ENCODE data around the gene HAUS7. TPM values are rescaled to one million over a fixed set of nuclear protein-coding genes. Genes with fewer than 3 reads are reported as not detected.

HAUS7 gene
- total and polyA plus RNA-seq, 7 donors: 15.0 to 37.8 (median 23.9) TPM

DNA sequence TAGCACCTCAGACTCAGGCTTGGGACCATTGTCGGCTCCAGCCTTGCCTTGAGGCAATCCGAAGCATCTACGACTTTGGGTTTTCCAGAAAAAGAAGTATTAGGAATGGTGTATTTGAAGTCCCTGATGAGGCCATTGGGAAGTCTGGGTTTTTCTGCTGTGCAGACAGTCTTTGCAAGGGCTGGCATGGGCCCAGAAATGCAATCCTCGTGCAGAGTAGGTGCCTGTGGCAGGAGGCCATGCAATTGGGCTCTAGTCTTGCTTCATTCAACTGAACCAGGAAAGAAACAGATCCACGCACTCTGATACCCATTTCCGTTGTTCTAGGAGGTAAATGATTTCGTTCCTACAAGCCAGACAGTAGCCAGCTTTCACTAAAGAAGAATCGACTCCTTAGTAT lies 46.7 kb downstream of the HAUS7 start:
- 89 to 92% methylated on average over 8 of the region's 8 CpGs for WGBS, 2 donors
- no peaks in the 10 kb centered on the region for H3K27me3 ChIP-seq
- no peak overlapping the region for H3K27ac ChIP-seq
- no peak overlapping the region for H3K4me3 ChIP-seq
- TF ChIP-seq, protein P1, sequence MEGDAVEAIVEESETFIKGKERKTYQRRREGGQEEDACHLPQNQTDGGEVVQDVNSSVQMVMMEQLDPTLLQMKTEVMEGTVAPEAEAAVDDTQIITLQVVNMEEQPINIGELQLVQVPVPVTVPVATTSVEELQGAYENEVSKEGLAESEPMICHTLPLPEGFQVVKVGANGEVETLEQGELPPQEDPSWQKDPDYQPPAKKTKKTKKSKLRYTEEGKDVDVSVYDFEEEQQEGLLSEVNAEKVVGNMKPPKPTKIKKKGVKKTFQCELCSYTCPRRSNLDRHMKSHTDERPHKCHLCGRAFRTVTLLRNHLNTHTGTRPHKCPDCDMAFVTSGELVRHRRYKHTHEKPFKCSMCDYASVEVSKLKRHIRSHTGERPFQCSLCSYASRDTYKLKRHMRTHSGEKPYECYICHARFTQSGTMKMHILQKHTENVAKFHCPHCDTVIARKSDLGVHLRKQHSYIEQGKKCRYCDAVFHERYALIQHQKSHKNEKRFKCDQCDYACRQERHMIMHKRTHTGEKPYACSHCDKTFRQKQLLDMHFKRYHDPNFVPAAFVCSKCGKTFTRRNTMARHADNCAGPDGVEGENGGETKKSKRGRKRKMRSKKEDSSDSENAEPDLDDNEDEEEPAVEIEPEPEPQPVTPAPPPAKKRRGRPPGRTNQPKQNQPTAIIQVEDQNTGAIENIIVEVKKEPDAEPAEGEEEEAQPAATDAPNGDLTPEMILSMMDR (IDR thresholded peaks at IDR 0.05): no peak
- TF ChIP-seq EP300 (IDR thresholded peaks at IDR 0.05) (no peak), POLR2A (IDR thresholded peaks at IDR 0.05) (no peak), POLR2AphosphoS5 (IDR thresholded peaks at IDR 0.05) (no peak)
- H3K9me3 ChIP-seq: no peaks in the 10 kb centered on the region
- DNase-seq: no peak
- intact Hi-C loops (cut with DNase I): no loop called here
- no peaks in the 10 kb centered on the region for H3K36me3 ChIP-seq
- no peaks in the 10 kb centered on the region for H3K4me1 ChIP-seq

DNA sequence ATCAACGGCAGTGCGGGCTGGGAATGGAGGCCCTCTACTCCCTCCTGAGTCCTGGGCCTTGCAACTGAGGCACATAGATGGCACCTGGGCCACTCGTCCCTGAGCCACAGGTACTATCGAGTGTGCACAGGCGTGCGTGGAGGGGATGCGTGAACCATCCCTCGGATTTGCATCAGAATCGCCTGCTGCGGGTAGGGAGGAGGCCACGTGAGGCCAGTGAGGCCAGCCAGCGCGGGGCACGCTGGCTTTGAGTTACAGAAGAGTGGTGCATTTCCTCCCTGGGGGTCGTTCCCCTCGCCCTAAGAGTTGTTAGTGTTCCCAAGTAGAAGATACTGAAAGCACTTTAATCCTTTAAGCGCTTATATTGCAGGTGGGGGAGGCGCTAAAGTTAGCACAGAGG lies 48.5 kb downstream of the HAUS7 start:
- Histone ChIP-seq H3K27ac (no peak overlapping the region), H3K4me3 (no peak overlapping the region), H3K27me3 (no peaks in the 10 kb centered on the region), H3K4me1 (no peaks in the 10 kb centered on the region), H3K9me3 (no peaks in the 10 kb centered on the region), H3K36me3 (no peaks in the 10 kb centered on the region)
- no peak for DNase-seq
- intact Hi-C loops (cut with DNase I): no loop called here
- TF ChIP-seq, protein P1 (IDR thresholded peaks at IDR 0.05): no peak
- no peak for TF ChIP-seq EP300 (IDR thresholded peaks at IDR 0.05)
- TF ChIP-seq POLR2A (IDR thresholded peaks at IDR 0.05): no peak
- TF ChIP-seq POLR2AphosphoS5 (IDR thresholded peaks at IDR 0.05): no peak
- 87 to 91% methylated on average over 18 of the region's 18 CpGs for WGBS, 2 donors

DNA sequence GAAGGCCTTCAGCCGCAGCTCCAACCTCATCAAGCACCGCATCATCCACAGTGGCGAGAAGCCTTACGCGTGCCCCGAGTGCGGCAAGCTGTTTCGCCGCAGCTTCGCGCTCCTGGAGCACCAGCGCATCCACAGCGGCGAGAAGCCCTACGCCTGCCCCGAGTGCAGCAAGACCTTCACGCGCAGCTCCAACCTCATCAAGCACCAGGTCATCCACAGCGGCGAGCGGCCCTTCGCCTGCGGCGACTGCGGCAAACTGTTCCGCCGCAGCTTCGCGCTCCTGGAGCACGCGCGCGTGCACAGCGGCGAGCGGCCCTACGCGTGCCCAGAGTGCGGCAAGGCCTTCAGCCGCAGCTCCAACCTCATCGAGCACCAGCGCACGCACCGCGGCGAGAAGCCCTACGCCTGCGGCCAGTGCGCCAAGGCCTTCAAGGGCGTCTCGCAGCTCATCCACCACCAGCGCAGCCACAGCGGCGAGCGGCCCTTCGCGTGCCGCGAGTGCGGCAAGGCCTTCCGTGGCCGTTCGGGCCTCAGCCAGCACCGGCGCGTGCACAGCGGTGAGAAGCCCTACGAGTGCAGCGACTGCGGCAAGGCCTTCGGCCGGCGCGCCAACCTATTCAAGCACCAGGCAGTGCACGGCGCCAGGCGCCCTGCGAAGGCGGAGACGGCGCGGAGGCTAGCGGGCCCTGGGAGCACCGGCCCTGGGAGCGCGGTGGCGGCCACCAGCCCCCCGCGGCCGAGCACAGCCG lies 49.4 kb downstream of the HAUS7 start:
- DNase-seq: no peak
- WGBS, 2 donors: 94 to 97% methylated on average over 91 of the region's 91 CpGs

DNA sequence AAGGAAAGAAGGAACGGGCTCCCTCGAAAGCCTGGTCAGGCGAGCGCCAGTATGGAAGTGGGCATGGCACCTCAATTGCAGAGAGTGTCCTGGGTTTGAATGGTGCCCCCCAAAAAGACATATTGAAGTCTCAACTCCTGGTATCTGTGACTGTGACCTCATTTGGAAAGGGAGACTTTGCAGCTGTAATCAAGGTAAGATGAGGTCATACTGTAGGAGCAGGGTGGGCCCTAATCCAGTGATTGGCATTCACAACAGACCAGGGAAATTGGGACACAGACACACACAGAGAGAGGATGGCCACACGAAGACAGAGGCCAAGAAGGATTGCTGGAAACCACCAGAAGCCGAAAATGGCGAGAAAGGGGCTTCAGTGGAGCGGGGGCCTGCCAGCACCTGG lies 52.7 kb downstream of the HAUS7 start:
- 91 to 92% methylated on average over 8 of the region's 8 CpGs for WGBS, 2 donors
- H3K9me3 ChIP-seq: no peaks in the 10 kb centered on the region
- no peak overlapping the region for H3K4me3 ChIP-seq
- DNase-seq: no peak
- TF ChIP-seq EP300 (IDR thresholded peaks at IDR 0.05) (no peak), POLR2AphosphoS5 (IDR thresholded peaks at IDR 0.05) (no peak), POLR2A (IDR thresholded peaks at IDR 0.05) (no peak)
- peaks cover 0 to 2% (median 0%) of the 10 kb centered on the region in 4 donors for H3K4me1 ChIP-seq
- intact Hi-C loops (cut with DNase I): no loop called here
- no peaks in the 10 kb centered on the region for H3K36me3 ChIP-seq
- no peaks in the 10 kb centered on the region for H3K27me3 ChIP-seq
- no peak overlapping the region for H3K27ac ChIP-seq

More for the DNA sequence above, 49.4 kb downstream of the HAUS7 start:
- no peaks in the 10 kb centered on the region for H3K27me3 ChIP-seq
- H3K9me3 ChIP-seq: no peaks in the 10 kb centered on the region
- H3K27ac ChIP-seq: no peak overlapping the region
- intact Hi-C loops (cut with DNase I): no loop called here
- no peak overlapping the region for H3K4me3 ChIP-seq
- TF ChIP-seq POLR2A (IDR thresholded peaks at IDR 0.05): no peak
- no peak for TF ChIP-seq POLR2AphosphoS5 (IDR thresholded peaks at IDR 0.05)
- TF ChIP-seq, protein P1 (IDR thresholded peaks at IDR 0.05): no peak
- no peak for TF ChIP-seq EP300 (IDR thresholded peaks at IDR 0.05)
- no peaks in the 10 kb centered on the region for H3K36me3 ChIP-seq
- no peaks in the 10 kb centered on the region for H3K4me1 ChIP-seq

DNA sequence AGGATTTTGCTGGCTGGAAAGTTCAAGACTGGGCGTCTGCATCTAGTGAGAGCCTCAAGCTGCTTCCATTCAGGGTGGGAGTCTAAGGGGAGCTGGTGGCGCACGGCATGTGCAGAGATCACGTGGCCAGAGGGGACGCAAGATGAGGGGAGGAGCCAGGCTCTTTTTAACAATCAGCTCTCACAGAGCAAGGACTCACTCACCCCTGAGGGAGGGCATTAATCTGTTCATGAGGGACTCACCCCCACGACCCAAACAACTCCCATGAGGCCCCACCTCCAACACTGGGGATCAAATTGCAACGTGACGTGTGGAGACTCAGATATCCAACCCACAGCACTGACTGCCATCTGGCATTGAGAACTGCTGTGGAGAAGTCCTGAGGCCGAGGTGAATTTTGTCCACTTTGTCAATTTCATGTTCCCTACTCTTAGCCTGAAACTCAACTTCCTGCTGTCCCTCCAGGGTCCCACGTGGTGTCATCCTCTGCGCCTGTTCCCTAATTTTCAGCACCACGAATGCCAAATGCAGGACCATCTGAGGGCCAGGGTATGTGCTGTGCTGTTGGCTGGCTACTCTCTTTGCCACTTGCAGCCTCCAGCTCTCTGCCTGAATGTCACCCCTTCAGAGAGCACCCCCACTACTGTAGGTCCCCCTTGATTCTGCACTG lies 53.5 kb downstream of the HAUS7 start:
- Histone ChIP-seq H3K36me3 (no peaks in the 10 kb centered on the region), H3K27me3 (no peaks in the 10 kb centered on the region), H3K9me3 (no peaks in the 10 kb centered on the region), H3K27ac (no peak overlapping the region), H3K4me1 (peaks cover 0 to 9% (median 3%) of the 10 kb centered on the region in 4 donors), H3K4me3 (no peak overlapping the region)
- no peak for DNase-seq
- 71 to 74% methylated on average over 12 of the region's 12 CpGs for WGBS, 2 donors
- TF ChIP-seq, protein P1 (IDR thresholded peaks at IDR 0.05): no peak
- TF ChIP-seq POLR2AphosphoS5 (IDR thresholded peaks at IDR 0.05): no peak
- no peak for TF ChIP-seq EP300 (IDR thresholded peaks at IDR 0.05)
- no peak for TF ChIP-seq POLR2A (IDR thresholded peaks at IDR 0.05)
- intact Hi-C loops (cut with DNase I): no loop called here
